GM23338 (cell line): ENCODE results near the gene PPP1R12C. TPM values are rescaled to one million over a fixed set of nuclear protein-coding genes. Genes with fewer than 3 reads are reported as not detected.

ENCODE experiments used
- ATAC-seq: fragments of 200-7000 bp; cut with Tn5 transposase; 3 replicates; pipeline ENCODE4 v1.9.1; 2020
- DNase-seq: peaks from one replicate; pipeline ENCODE4 v3.0.0-alpha.2; 2015; ENCODE audit warnings: low spot score
- H2AFZ ChIP-seq: fragments of 200-600 bp; sonication (generic); 2 replicates; pipeline ENCODE4 v1.8.0; 2016; ENCODE audit warnings: antibody characterized with exemption, mild to moderate bottlenecking, moderate library complexity
- H3F3A ChIP-seq: fragments of 200-600 bp; sonication (generic); replicated peaks from 2 replicates; pipeline ENCODE4 v1.8.0; 2017; ENCODE audit warnings: antibody characterized with exemption, mixed run types, low read depth
- H3K27ac ChIP-seq: fragments of 200-600 bp; sonication (generic); 2 replicates; pipeline ENCODE4 v1.6.1; 2016; ENCODE audit warnings: low read depth
- H3K27me3 ChIP-seq: fragments of 200-600 bp; sonication (generic); 2 replicates; pipeline ENCODE4 v1.8.0; 2016; ENCODE audit warnings: mild to moderate bottlenecking, mixed run types, moderate library complexity; ENCODE audit not compliant: insufficient read depth
- H3K36me3 ChIP-seq: fragments of 200-600 bp; sonication (generic); 2 replicates; pipeline ENCODE4 v1.8.0; 2016; ENCODE audit warnings: mild to moderate bottlenecking; ENCODE audit not compliant: insufficient read depth
- H3K4me1 ChIP-seq: fragments of 200-600 bp; sonication (generic); 2 replicates; pipeline ENCODE4 v1.8.0; 2016; ENCODE audit warnings: mild to moderate bottlenecking, moderate library complexity; ENCODE audit not compliant: insufficient read depth
- H3K4me2 ChIP-seq: fragments of 200-600 bp; sonication (generic); 2 replicates; pipeline ENCODE4 v1.7.1; 2017; ENCODE audit warnings: mixed run types
- H3K4me3 ChIP-seq: fragments of 200-600 bp; sonication (generic); 2 replicates; pipeline ENCODE4 v1.6.1; 2016; ENCODE audit warnings: mixed run types
- H3K79me2 ChIP-seq: fragments of 200-600 bp; sonication (generic); replicated peaks from 2 replicates; pipeline ENCODE4 v1.8.0; 2017; ENCODE audit warnings: mild to moderate bottlenecking; ENCODE audit not compliant: insufficient read depth
- H3K9me2 ChIP-seq: fragments of 200-600 bp; sonication (generic); 2 replicates; pipeline ENCODE4 v1.8.0; 2017; ENCODE audit not compliant: insufficient read depth
- H4K20me1 ChIP-seq: fragments of 200-600 bp; sonication (generic); replicated peaks from 2 replicates; pipeline ENCODE4 v1.8.0; 2017; ENCODE audit warnings: mild to moderate bottlenecking; ENCODE audit not compliant: insufficient read depth
- H3K27ac Mint-ChIP-seq: 2 replicates; pipeline ENCODE4 v1.8.0; 2020; ENCODE audit warnings: inconsistent platforms, mild to moderate bottlenecking, moderate library complexity, mixed read lengths
- H3K27me3 Mint-ChIP-seq: 3 replicates; pipeline ENCODE4 v1.8.0; 2022; ENCODE audit warnings: low read depth, mild to moderate bottlenecking, moderate library complexity, mixed read lengths, inconsistent platforms; ENCODE audit not compliant: insufficient read depth, poor library complexity
- H3K36me3 Mint-ChIP-seq: 3 replicates; pipeline ENCODE4 v1.8.0; 2021; ENCODE audit warnings: low read depth, mild to moderate bottlenecking, inconsistent platforms, moderate library complexity, mixed read lengths
- H3K4me1 Mint-ChIP-seq: 3 replicates; pipeline ENCODE4 v1.8.0; 2020; ENCODE audit warnings: mild to moderate bottlenecking, inconsistent platforms, mixed read lengths
- H3K4me3 Mint-ChIP-seq: 3 replicates; pipeline ENCODE4 v1.8.0; 2021; ENCODE audit warnings: moderate library complexity, mild to moderate bottlenecking, inconsistent platforms, mixed read lengths
- H3K9me3 Mint-ChIP-seq: 3 replicates; pipeline ENCODE4 v1.8.0; 2020; ENCODE audit warnings: moderate library complexity, mild to moderate bottlenecking, inconsistent platforms, mixed read lengths
- CREB1 ChIP-seq: fragments of 250-450 bp; sonication (Bioruptor Pico); IDR thresholded peaks from 2 replicates; pipeline ENCODE4 v1.5.0; 2020; ENCODE audit warnings: low read depth, mild to moderate bottlenecking, moderate library complexity
- ETS1 ChIP-seq: IDR thresholded peaks from 2 replicates; pipeline ENCODE4 v1.6.1; 2016; ENCODE audit warnings: antibody characterized with exemption
- EZH2 ChIP-seq: fragments of 200-600 bp; sonication (generic); IDR thresholded peaks from one replicate; pipeline ENCODE4 v1.8.0; 2017; ENCODE audit warnings: antibody characterized with exemption, mild to moderate bottlenecking, low read depth; ENCODE audit not compliant: unreplicated experiment
- EZH2phosphoT487 ChIP-seq: fragments of 200-600 bp; sonication (generic); IDR thresholded peaks from one replicate; pipeline ENCODE4 v1.8.1; 2018; ENCODE audit warnings: antibody characterized with exemption; ENCODE audit not compliant: unreplicated experiment
- NANOG ChIP-seq: IDR thresholded peaks from 2 replicates; pipeline ENCODE4 v1.6.1; 2016; ENCODE audit warnings: antibody characterized with exemption, borderline replicate concordance
- POLR2AphosphoS5 ChIP-seq: IDR thresholded peaks from 2 replicates; pipeline ENCODE4 v1.6.1; 2016; ENCODE audit warnings: antibody characterized with exemption, low read depth
- STAT1 ChIP-seq: IDR thresholded peaks from one replicate; pipeline ENCODE4 v1.6.1; 2016; ENCODE audit warnings: antibody characterized with exemption; ENCODE audit not compliant: unreplicated experiment
- ZNF114 ChIP-seq: fragments of 250-450 bp; sonication (Bioruptor Pico); IDR thresholded peaks from 2 replicates; pipeline ENCODE4 v1.5.0; 2020; ENCODE audit warnings: mild to moderate bottlenecking, moderate library complexity
- polyA plus RNA-seq: library from polyadenylated mRNA; unstranded; fragments of >200 nt; fragmentation: Nextera tagmentation; extraction: Ambion mirVana; gene quantifications from 2 replicates; pipeline ENCODE4 v1.2.1, GENCODE V29; 2016
- total RNA-seq: library from RNA; depleted of rRNA; stranded (reverse); fragments of >200 nt; shearing (Covaris generic); gene quantifications from 2 replicates; pipeline ENCODE4 v1.2.3, GENCODE V29; 2014
- TF ChIP-seq, protein P1 (sequence below), 2 experiments: fragments of 200-600 bp in 1 of 2; sonication (generic) in 1 of 2; conservative IDR thresholded peaks; 2 replicates each; pipeline versions ENCODE4 v1.5.1 to v1.6.1; 2016 to 2017; ENCODE audit warnings: antibody characterized with exemption in 2 of 2, low read depth in 2 of 2, mild to moderate bottlenecking in 2 of 2, moderate library complexity in 1 of 2

PPP1R12C gene
- total and polyA plus RNA-seq, 2 experiments from 2014 or later, result 33.2 to 83.9 TPM

DNA sequence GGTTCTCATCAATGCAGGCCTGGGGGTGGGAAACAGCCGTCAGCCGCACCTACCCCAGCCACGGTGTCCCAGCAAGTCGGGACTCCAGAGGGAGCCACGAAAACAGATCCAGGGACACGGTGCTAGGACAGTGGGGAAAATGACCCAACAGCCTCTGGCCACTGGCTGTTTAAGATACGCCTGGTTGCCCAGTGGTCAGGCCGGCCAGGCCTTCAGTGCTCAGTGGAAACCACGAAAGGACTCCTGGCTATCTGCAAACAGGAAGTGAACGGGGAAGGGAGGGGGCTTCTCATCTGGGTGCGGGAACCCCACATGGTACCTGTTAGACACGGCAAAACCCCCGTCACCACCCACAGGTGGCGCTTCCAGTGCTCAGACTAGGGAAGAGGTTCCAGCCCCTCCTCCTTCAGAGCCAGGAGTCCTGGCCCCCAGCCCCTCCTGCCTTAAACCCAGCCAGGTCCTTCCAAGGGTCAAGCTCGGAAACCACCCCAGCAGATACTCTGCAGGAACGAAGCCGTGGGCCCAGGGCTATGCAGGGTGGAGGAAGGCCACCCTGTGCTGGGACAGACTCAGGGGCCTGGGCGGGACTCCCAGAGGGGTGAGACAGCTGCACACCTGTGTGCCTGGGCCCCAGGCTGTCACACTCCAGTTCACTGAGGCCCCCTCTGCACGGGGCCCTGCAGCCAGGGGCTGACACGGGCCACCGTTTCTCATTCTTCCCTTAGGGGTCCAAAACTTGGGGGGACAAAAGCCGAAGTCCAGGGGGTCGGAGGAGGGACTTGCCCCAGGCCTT, 4.5 kb downstream of the PPP1R12C start:
- Histone ChIP-seq H4K20me1 (peaks cover 37% of the 10 kb centered on the region), H3K4me2 (0 out of 2 replicates have a peak overlapping the region, but pooled peaks have one; percentile 32), H2AFZ (no peak overlapping the region), H3K4me1 (peaks cover 25% of the 10 kb centered on the region; the same call in 1 of the 2 replicates), H3K36me3 (no peaks in the 10 kb centered on the region), H3K27ac (peak overlapping the region; percentile 86), H3K27me3 (no peaks in the 10 kb centered on the region), H3K4me3 (no peak overlapping the region), H3K9me2 (no peaks in the 10 kb centered on the region), H3F3A (peaks cover 5% of the 10 kb centered on the region; the same call in 1 of the 2 replicates), H3K79me2 (peaks cover 42% of the 10 kb centered on the region)
- Mint-ChIP-seq H3K27me3 (peaks cover 12% of the 10 kb centered on the region), H3K36me3 (peaks cover 8% of the 10 kb centered on the region; the same call in 2 of the 3 replicates), H3K9me3 (no peaks in the 10 kb centered on the region; the same call in 2 of the 3 replicates), H3K27ac (peak overlapping the region; percentile 67; the same call in 1 of the 2 replicates), H3K4me3 (no peak overlapping the region), H3K4me1 (peaks cover 28% of the 10 kb centered on the region)
- DNase-seq (peak; percentile 76), ATAC-seq (peak; percentile 16)
- no peak for TF ChIP-seq CREB1 (CRISPR knock-in tag)
- TF ChIP-seq, protein P1, sequence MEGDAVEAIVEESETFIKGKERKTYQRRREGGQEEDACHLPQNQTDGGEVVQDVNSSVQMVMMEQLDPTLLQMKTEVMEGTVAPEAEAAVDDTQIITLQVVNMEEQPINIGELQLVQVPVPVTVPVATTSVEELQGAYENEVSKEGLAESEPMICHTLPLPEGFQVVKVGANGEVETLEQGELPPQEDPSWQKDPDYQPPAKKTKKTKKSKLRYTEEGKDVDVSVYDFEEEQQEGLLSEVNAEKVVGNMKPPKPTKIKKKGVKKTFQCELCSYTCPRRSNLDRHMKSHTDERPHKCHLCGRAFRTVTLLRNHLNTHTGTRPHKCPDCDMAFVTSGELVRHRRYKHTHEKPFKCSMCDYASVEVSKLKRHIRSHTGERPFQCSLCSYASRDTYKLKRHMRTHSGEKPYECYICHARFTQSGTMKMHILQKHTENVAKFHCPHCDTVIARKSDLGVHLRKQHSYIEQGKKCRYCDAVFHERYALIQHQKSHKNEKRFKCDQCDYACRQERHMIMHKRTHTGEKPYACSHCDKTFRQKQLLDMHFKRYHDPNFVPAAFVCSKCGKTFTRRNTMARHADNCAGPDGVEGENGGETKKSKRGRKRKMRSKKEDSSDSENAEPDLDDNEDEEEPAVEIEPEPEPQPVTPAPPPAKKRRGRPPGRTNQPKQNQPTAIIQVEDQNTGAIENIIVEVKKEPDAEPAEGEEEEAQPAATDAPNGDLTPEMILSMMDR (conservative IDR thresholded peaks at IDR 0.05; ENCODE audit: low read depth in 2 of 2), result peak; percentile 37 to 55

GRCh38 chr19:55112246-55112776, 5.1 kb downstream of the PPP1R12C start:
- TF ChIP-seq, protein P1 (conservative IDR thresholded peaks at IDR 0.05; ENCODE audit: low read depth in 2 of 2), result no peak
- TF ChIP-seq STAT1, result no peak
- TF ChIP-seq NANOG, result no peak
- TF ChIP-seq POLR2AphosphoS5, result no peak
- TF ChIP-seq EZH2phosphoT487, result no peak
- TF ChIP-seq ETS1, result no peak
- TF ChIP-seq EZH2, result no peak
- no peak for TF ChIP-seq ZNF114 (CRISPR knock-in tag)
- no peak overlapping the region for H3K4me2 ChIP-seq
- Mint-ChIP-seq H3K4me1 (peaks cover 28% of the 10 kb centered on the region), H3K9me3 (no peaks in the 10 kb centered on the region; the same call in 2 of the 3 replicates), H3K27me3 (peaks cover 7% of the 10 kb centered on the region), H3K4me3 (no peak overlapping the region), H3K27ac (no peak overlapping the region), H3K36me3 (peaks cover 8% of the 10 kb centered on the region; the same call in 2 of the 3 replicates)
- H3K36me3 ChIP-seq, result no peaks in the 10 kb centered on the region
- peaks cover 42% of the 10 kb centered on the region for H3K79me2 ChIP-seq
- peak overlapping the region; percentile 55; the same call in 1 of the 2 replicates for H3K27ac ChIP-seq
- peaks cover 5% of the 10 kb centered on the region; the same call in 1 of the 2 replicates for H3F3A ChIP-seq
- ATAC-seq, result no peak
- DNase-seq, result no peak
- no peak overlapping the region for H2AFZ ChIP-seq
- no peaks in the 10 kb centered on the region for H3K9me2 ChIP-seq
- no peaks in the 10 kb centered on the region for H3K27me3 ChIP-seq
- H3K4me1 ChIP-seq, result peaks cover 25% of the 10 kb centered on the region; the same call in 1 of the 2 replicates
- H3K4me3 ChIP-seq, result no peak overlapping the region
- peaks cover 38% of the 10 kb centered on the region for H4K20me1 ChIP-seq
